Adrenal gland (tissue), 12 donors: ENCODE data around the gene EIF1B. TPM values are rescaled to one million over a fixed set of nuclear protein-coding genes. Genes with fewer than 3 reads are reported as not detected.

Experiments
- DNase-seq, 7 donors: peaks; one replicate each; pipeline ENCODE4 v3.0.0-alpha.2; 2019 to 2020
- H3K27ac ChIP-seq, 5 donors: fragments of 200-600 bp; sonication (generic) in 4 of 5; 1 replicate in 3 of 5; 2 replicates in 2 of 5; pipeline versions ENCODE4 v1.5.1 to v1.8.0; 2016 to 2020; ENCODE audit warnings: mild to moderate bottlenecking in 1 of 5
- H3K27me3 ChIP-seq: fragments of 200-600 bp; 2 replicates; pipeline ENCODE4 v1.8.0; 2021
- H3K36me3 ChIP-seq, 2 donors: fragments of 200-600 bp; replicated peaks in 1 of 2; 1 replicate in 1 of 2; 2 replicates in 1 of 2; pipeline versions ENCODE4 v1.5.1 to v1.8.0; 2018 to 2022
- H3K4me1 ChIP-seq, 2 donors: fragments of 200-600 bp; replicated peaks in 1 of 2; 1 replicate in 1 of 2; 2 replicates in 1 of 2; pipeline versions ENCODE4 v1.5.1 to v1.8.0; 2018 to 2021
- H3K4me3 ChIP-seq, 4 donors: fragments of 200-600 bp; sonication (generic) in 3 of 4; one replicate each; pipeline ENCODE4 v1.5.1; 2016 to 2018
- H3K9me3 ChIP-seq, 3 donors: fragments of 200-600 bp; sonication (generic) in 1 of 3; replicated peaks in 1 of 3; 1 replicate in 2 of 3; 2 replicates in 1 of 3; pipeline versions ENCODE4 v1.5.1 to v1.8.0; 2016 to 2021
- POLR2A ChIP-seq, 2 donors: fragments of 450-650 bp; IDR thresholded peaks; one replicate each; pipeline ENCODE4 v1.6.1; 2017; ENCODE audit warnings: antibody characterized with exemption in 2 of 2, mild to moderate bottlenecking in 2 of 2, moderate library complexity in 1 of 2
- WGBS, 4 donors: extraction: QIAGEN DNeasy Blood & Tissue Kit in 2 of 4; methylation state at CpG; one replicate each; pipeline versions ENCODE4 v1.1.5 to v1.1.7; 2013 to 2017; 5-methylcytosine and 5-hydroxymethylcytosine counted together
- intact Hi-C, 2 donors: fragments of 100-400 bp; cut with DNase I; formaldehyde crosslinking; loops; one replicate each; pipeline versions ENCODE4 v1.14.1 to v1.15.0; 2022 to 2023
- polyA plus RNA-seq, 3 donors: library from polyadenylated mRNA; stranded (reverse); fragments of 200-250 nt in 2 of 3; fragments of 350-450 nt in 1 of 3; fragmentation: Illumina TruSeq in 1 of 3; extraction: RNeasy Lipid Tissue Mini Kit (QIAGEN cat#74804) in 1 of 3; gene quantifications; one replicate each; pipeline ENCODE4 v1.2.3, GENCODE V29; 2013 to 2014
- total RNA-seq, 9 donors: library from RNA; depleted of rRNA in 4 of 9; stranded (reverse); fragments of >200 nt in 4 of 9; fragments of 120-200 nt in 1 of 9; fragmentation: NEBNext Ultra II Directional in 1 of 9; extraction: Animal tissue kit (Norgen Biotek cat#: 25700) in 1 of 9; gene quantifications; one replicate each; pipeline versions ENCODE4 v1.1.0 to v1.2.4, GENCODE V29; 2013 to 2023
- TF ChIP-seq, protein P1 (sequence below), 6 experiments: fragments of 450-650 bp in 4 of 6; fragments of 200-600 bp in 2 of 6; sonication (generic) in 1 of 6; IDR thresholded peaks; 1 replicate in 5 of 6; 2 replicates in 1 of 6; pipeline versions ENCODE4 v1.5.1 to v1.8.0; 2016 to 2021; ENCODE audit warnings: antibody characterized with exemption in 6 of 6, mild to moderate bottlenecking in 2 of 6, moderate library complexity in 1 of 6
- donor health status: healthy with polysubstance abuse.
- donor health status: Bipolar disorder and iron deficiency.
- donor health status: DM: yes; HTN: yes; CAD: no.
- donor health status: DM: no; HTN: no; CAD: no.
- donor health status: DM: no; HTN: no; CAD: no.
- donor health status: DM: yes; HTN: yes; CAD: no.

The EIF1B gene
- total and polyA plus RNA-seq, 12 donors, result 8.8 to 133 (median 52.9) TPM

DNA sequence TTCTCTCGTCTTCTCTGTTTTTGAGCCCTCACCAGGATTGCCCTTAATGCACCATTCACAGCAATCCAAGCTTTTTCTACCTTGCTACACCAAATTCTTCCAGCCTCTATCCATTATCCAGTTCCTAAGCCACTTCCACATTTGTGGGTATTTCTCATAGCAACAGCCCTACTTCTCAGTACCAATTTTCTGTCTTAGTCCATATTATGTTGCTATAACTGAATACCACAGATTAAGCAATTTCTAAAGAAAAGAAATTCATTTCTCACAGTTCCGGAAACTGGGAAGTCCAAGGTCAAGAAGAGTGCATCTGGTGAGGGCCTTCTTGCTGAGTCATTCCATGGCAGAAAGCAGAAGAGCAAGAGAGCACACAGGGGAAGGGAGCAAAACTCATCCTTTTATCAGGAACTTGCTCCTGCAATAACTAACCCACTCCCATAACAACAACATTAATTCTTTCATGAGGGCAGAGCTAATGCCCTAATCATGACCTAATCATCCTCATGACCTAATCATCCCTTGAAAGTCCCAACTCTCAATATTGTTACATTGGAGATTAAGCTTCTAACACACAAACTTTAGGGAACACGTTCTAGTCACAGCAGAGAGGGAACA lies 9.7 kb upstream of the EIF1B start:
- WGBS, 4 donors, result 45 to 55% (median 50%) methylated on average over 3 of the region's 3 CpGs
- Histone ChIP-seq H3K9me3 (no peaks in the 10 kb centered on the region), H3K27me3 (no peaks in the 10 kb centered on the region), H3K36me3 (no peaks in the 10 kb centered on the region), H3K4me3 (no peak overlapping the region), H3K27ac (peak overlapping the region in 3 of 5 donors; percentile 64 to 70 (median 70)), H3K4me1 (peaks cover 26 to 38% of the 10 kb centered on the region in 2 donors)
- peak; percentile 41 to 72 (median 59) for DNase-seq
- intact Hi-C loops, result no loop called here
- TF ChIP-seq, protein P1, sequence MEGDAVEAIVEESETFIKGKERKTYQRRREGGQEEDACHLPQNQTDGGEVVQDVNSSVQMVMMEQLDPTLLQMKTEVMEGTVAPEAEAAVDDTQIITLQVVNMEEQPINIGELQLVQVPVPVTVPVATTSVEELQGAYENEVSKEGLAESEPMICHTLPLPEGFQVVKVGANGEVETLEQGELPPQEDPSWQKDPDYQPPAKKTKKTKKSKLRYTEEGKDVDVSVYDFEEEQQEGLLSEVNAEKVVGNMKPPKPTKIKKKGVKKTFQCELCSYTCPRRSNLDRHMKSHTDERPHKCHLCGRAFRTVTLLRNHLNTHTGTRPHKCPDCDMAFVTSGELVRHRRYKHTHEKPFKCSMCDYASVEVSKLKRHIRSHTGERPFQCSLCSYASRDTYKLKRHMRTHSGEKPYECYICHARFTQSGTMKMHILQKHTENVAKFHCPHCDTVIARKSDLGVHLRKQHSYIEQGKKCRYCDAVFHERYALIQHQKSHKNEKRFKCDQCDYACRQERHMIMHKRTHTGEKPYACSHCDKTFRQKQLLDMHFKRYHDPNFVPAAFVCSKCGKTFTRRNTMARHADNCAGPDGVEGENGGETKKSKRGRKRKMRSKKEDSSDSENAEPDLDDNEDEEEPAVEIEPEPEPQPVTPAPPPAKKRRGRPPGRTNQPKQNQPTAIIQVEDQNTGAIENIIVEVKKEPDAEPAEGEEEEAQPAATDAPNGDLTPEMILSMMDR (IDR thresholded peaks at IDR 0.05), result no peak

- 18 to 33% (median 23%) methylated on average over 1 of the region's 1 CpG for WGBS, 4 donors
- Histone ChIP-seq H3K4me1 (peaks cover 26 to 38% of the 10 kb centered on the region in 2 donors), H3K27ac (peak overlapping the region in 1 of 5 donors; percentile 3), H3K9me3 (no peaks in the 10 kb centered on the region), H3K36me3 (no peaks in the 10 kb centered on the region), H3K4me3 (peak overlapping the region in 1 of 4 donors; percentile 13), H3K27me3 (no peaks in the 10 kb centered on the region)
- intact Hi-C loops, result no loop called here
- no peak for DNase-seq
- TF ChIP-seq POLR2A (IDR thresholded peaks at IDR 0.05), result no peak
- TF ChIP-seq, protein P1 (IDR thresholded peaks at IDR 0.05), result no peak
These were observed 6.7 kb upstream of the EIF1B start for GRCh38 chr3:40302784-40303183.

DNA sequence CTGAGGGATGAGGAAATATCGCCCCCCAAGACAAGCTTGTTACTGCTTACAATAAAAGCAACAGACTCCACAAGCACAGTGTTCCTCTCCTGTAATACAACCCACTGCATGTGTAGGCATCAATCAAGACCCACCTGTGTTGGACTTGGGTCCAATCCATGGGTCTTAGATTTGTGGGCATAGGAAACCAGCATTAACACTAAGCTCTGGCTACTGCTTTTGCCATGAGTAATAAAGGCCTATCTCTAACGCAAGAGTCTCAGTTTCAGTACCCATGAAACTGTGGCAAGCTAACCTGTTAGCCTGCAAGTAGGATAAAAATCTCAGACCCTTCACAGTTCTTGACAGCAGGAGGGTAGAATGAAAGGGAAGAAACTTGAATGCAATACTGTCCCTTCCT lies 5.2 kb upstream of the EIF1B start:
- Histone ChIP-seq H3K36me3 (no peaks in the 10 kb centered on the region), H3K27me3 (no peaks in the 10 kb centered on the region), H3K9me3 (no peaks in the 10 kb centered on the region), H3K4me1 (peaks cover 26 to 42% of the 10 kb centered on the region in 2 donors), H3K27ac (no peak overlapping the region), H3K4me3 (no peak overlapping the region)
- TF ChIP-seq POLR2A (IDR thresholded peaks at IDR 0.05), result no peak
- TF ChIP-seq, protein P1 (IDR thresholded peaks at IDR 0.05), result no peak
- DNase-seq, result no peak
- intact Hi-C loops, result no loop called here
- 79 to 87% (median 81%) methylated on average over 2 of the region's 2 CpGs for WGBS, 4 donors

GRCh38 chr3:40306336-40306735 lies 3.2 kb upstream of the EIF1B start:
- no peaks in the 10 kb centered on the region for H3K27me3 ChIP-seq
- no peak overlapping the region for H3K27ac ChIP-seq
- peaks cover 0 to 1% of the 10 kb centered on the region in 2 donors for H3K36me3 ChIP-seq
- intact Hi-C loops, result no loop called here
- 92 to 97% (median 94%) methylated on average over 3 of the region's 3 CpGs for WGBS, 4 donors
- no peak overlapping the region for H3K4me3 ChIP-seq
- TF ChIP-seq, protein P1 (IDR thresholded peaks at IDR 0.05), result no peak
- no peak for TF ChIP-seq POLR2A (IDR thresholded peaks at IDR 0.05)
- H3K4me1 ChIP-seq, result peaks cover 20 to 29% of the 10 kb centered on the region in 2 donors
- no peak for DNase-seq
- no peaks in the 10 kb centered on the region for H3K9me3 ChIP-seq
